ENCODE data around the gene ERICH6B. TPM values are rescaled to one million over a fixed set of nuclear protein-coding genes. Genes with fewer than 3 reads are reported as not detected.

The ERICH6B gene
- polyA plus RNA-seq, 3 donors, result not detected

- 95% methylated on average over 4 of the region's 4 CpGs for WGBS (ENCODE audit: insufficient coverage)
Observed at GRCh38 chr13:45598597-45598996, 16.9 kb downstream of the ERICH6B start.

DNA sequence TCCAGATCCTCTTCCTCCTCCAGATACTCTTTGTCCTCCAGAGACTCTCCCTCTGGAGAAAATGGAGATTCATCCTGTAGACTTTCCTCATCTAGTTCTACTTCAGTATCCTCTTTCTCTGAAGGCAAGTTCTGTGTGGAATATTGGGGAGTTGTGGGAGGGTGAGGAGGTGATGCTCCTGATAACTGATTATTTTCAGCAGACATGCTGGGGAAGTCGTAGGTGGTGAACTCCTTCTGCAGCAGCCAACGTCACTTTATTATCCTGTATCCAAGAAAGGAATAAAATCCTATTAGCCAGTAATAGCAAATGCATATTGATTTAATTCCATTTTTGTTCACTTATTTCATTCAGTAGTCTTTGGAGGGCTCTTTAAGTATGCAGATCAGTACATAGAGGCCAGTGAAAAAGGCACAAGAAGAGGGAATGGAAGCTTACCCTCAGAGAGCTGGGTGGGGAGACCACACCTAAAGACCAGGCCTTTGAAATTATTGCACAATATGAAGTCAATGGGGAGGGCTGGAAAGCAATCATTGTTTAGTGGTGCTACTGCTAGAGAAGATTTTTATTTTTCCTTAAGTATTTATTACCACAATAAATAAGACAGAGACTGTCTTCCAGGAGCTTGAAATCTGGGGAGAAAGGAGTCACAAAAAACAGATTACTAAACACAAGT, 18.6 kb downstream of the ERICH6B start:
- intact Hi-C loops (cut with micrococcal nuclease), result no loop called here
- WGBS (ENCODE audit: insufficient coverage), result no CpG with 5 or more reads among the region's 2 CpGs
- H3K4me3 ChIP-seq (replicated peaks in 1 of 3; ENCODE audit: low read depth in 2 of 3, low read length in 3 of 3), result no peak overlapping the region
- H3K4me2 ChIP-seq (replicated peaks; ENCODE audit: extremely low read depth, low read length, poor library complexity, severe bottlenecking), result no peak overlapping the region
- Mint-ChIP-seq H3K36me3 (no peaks in the 10 kb centered on the region), H3K27me3 (ENCODE audit: low read depth in 3 of 3) (peaks cover 7 to 12% (median 12%) of the 10 kb centered on the region in 3 donors), H3K9me3 (peaks cover 0 to 4% (median 0%) of the 10 kb centered on the region in 7 donors), H3K4me3 (no peak overlapping the region), H3K27ac (no peak overlapping the region), H3K4me1 (no peaks in the 10 kb centered on the region)
- no peak for DNase-seq
- no peaks in the 10 kb centered on the region for H3K9me3 ChIP-seq (replicated peaks in 1 of 2; ENCODE audit: control insufficient read depth in 1 of 2, insufficient read depth in 1 of 2, low read length in 2 of 2)
- H3K27ac ChIP-seq (ENCODE audit: low read depth in 1 of 2, low read length in 2 of 2), result no peak overlapping the region
- peaks cover 5% of the 10 kb centered on the region in 2 donors for H3K27me3 ChIP-seq (ENCODE audit: control insufficient read depth in 2 of 2, insufficient read depth in 2 of 2, low read length in 2 of 2)
- TF ChIP-seq CTCF (IDR thresholded peaks at IDR 0.05), result no peak
- H3K79me2 ChIP-seq (ENCODE audit: insufficient read depth, low read length), result no peaks in the 10 kb centered on the region
- no peak overlapping the region for H3K9ac ChIP-seq (ENCODE audit: insufficient read depth, low read length, poor library complexity, severe bottlenecking)
- H2AFZ ChIP-seq (ENCODE audit: insufficient read depth, low read depth, low read length, poor library complexity, severe bottlenecking), result no peak overlapping the region
- H3K36me3 ChIP-seq (replicated peaks in 1 of 2; ENCODE audit: control insufficient read depth in 1 of 2, insufficient read depth in 2 of 2, low read length in 2 of 2), result no peaks in the 10 kb centered on the region
- H4K20me1 ChIP-seq (ENCODE audit: insufficient read depth, low read length), result no peaks in the 10 kb centered on the region
- no peaks in the 10 kb centered on the region for H3K4me1 ChIP-seq (ENCODE audit: control insufficient read depth in 1 of 2, insufficient read depth in 2 of 2, low read length in 2 of 2)

More at GRCh38 chr13:45598597-45598996, 16.9 kb downstream of the ERICH6B start:
- H3K36me3 Mint-ChIP-seq, result no peaks in the 10 kb centered on the region
- peaks cover 0 to 4% (median under 1%) of the 10 kb centered on the region in 7 donors for H3K9me3 Mint-ChIP-seq
- intact Hi-C loops (cut with micrococcal nuclease), result no loop called here
- H3K79me2 ChIP-seq (ENCODE audit: insufficient read depth, low read length), result no peaks in the 10 kb centered on the region
- H3K4me1 ChIP-seq (ENCODE audit: control insufficient read depth in 1 of 2, insufficient read depth in 2 of 2, low read length in 2 of 2), result no peaks in the 10 kb centered on the region
- TF ChIP-seq CTCF (IDR thresholded peaks at IDR 0.05), result no peak
- no peak for DNase-seq
- no peaks in the 10 kb centered on the region for H4K20me1 ChIP-seq (ENCODE audit: insufficient read depth, low read length)
- H3K4me2 ChIP-seq (replicated peaks; ENCODE audit: extremely low read depth, low read length, poor library complexity, severe bottlenecking), result no peak overlapping the region
- H3K36me3 ChIP-seq (replicated peaks in 1 of 2; ENCODE audit: control insufficient read depth in 1 of 2, insufficient read depth in 2 of 2, low read length in 2 of 2), result no peaks in the 10 kb centered on the region
- no peaks in the 10 kb centered on the region for H3K9me3 ChIP-seq (replicated peaks in 1 of 2; ENCODE audit: control insufficient read depth in 1 of 2, insufficient read depth in 1 of 2, low read length in 2 of 2)
- H3K27me3 Mint-ChIP-seq (ENCODE audit: low read depth in 3 of 3), result peaks cover 7 to 15% (median 11%) of the 10 kb centered on the region in 3 donors
- H3K4me3 ChIP-seq (replicated peaks in 1 of 3; ENCODE audit: low read depth in 2 of 3, low read length in 3 of 3), result no peak overlapping the region
- no peak overlapping the region for H2AFZ ChIP-seq (ENCODE audit: insufficient read depth, low read depth, low read length, poor library complexity, severe bottlenecking)
- no peak overlapping the region for H3K9ac ChIP-seq (ENCODE audit: insufficient read depth, low read length, poor library complexity, severe bottlenecking)
- no peaks in the 10 kb centered on the region for H3K4me1 Mint-ChIP-seq
- no peak overlapping the region for H3K27ac Mint-ChIP-seq
- no peak overlapping the region for H3K4me3 Mint-ChIP-seq
- H3K27me3 ChIP-seq (ENCODE audit: control insufficient read depth in 2 of 2, insufficient read depth in 2 of 2, low read length in 2 of 2), result peaks cover 5% of the 10 kb centered on the region in 2 donors
- no peak overlapping the region for H3K27ac ChIP-seq (ENCODE audit: low read depth in 1 of 2, low read length in 2 of 2)
